NCI-H226 (cell line): ENCODE measurements around the gene TTLL11.
"Not testable (repeated sequence)": the region's sequence is repeated elsewhere in the genome, so short reads cannot be mapped to it uniquely, and the experiment has no call there.

ENCODE experiments used
- DNase-seq: peaks from one replicate; pipeline ENCODE4 v3.0.0-alpha.2; 2015

Gene TTLL11

DNA sequence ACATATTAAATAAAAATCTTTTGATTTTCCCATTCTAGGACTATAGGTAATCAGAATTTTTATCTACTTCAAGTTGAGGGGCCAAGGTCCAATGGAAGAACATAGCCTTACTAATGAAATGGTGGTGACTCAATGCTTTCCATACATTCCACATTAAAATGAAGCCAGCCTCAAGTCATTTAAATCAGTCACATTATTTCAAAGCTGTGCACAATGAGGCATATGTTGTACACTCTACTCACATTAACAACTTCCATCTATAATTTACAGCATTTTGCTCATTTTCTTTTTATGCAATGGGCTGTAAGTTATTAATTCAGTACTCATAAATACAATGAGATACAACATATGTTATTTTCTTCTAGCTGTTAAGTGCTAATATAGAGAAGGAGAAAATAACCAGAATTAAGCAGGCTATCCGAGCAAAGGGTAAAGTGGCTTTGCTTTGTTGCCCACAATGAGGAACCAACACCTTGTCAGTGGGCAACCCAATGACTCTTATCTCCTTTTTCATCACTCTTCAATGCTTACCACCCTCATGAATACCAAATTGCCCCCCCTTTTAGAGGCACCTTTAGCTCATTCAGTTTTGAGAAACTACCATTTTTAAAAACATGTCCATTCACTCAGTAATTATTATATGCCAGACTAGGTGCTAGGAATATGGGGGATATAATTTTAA, 52.4 kb downstream of the TTLL11 start:
- DNase-seq, result no peak

DNA sequence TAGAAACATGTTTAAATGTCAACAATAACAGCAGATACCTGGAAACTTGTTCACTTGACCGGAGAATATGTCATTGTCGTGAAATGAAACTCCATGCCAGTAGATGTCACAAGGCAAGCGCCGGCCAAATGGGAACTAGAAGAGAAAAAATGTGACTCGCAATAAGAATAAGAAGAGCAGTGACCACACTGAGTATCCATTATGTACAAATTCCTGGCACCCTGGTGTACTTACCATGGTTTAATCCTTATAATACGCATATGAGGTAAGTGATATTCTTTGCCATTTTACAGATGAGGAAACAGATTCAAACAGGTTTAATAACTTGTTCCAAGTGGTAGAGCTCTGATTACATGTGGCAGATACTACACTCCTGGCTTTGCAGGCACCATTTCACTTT, 53.9 kb downstream of the TTLL11 start:
- no peak for DNase-seq

DNA sequence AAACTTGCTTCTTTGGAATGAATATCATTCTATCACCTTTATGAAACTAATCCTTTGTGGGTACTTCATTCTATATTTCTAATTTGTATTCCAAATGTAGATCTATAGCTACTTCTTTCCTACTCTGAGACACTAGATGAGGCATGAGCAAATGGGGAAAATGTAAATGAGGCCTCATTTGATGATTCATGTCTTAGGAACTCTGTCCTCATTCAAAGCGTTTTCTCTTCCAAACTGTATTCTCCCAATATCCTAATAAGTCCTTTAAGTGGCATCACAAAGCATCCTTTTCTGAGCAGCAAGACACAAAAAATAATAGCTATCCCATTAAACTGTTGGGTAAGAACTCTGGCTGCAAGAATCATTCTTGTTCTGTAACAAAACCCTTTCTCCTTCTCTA, 56.1 kb downstream of the TTLL11 start:
- no peak for DNase-seq

DNA sequence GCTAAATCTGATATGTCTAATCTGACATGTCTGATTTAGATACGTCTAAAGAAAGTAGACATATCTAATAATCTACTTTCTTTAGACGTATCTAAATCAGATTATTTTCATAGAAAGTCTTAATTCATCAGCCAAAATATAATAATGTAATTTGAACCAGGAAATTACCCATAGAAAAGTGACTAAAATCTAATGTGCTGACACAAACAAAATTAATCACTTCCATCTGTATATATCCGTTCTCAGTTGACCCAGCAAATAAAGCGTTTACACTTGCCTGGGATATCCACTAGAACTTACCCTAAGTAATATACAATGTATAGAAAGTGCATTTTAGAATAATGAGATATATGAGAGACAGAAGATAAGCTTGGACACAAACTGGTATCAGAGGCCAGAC, 56.7 kb downstream of the TTLL11 start:
- no peak for DNase-seq

DNA sequence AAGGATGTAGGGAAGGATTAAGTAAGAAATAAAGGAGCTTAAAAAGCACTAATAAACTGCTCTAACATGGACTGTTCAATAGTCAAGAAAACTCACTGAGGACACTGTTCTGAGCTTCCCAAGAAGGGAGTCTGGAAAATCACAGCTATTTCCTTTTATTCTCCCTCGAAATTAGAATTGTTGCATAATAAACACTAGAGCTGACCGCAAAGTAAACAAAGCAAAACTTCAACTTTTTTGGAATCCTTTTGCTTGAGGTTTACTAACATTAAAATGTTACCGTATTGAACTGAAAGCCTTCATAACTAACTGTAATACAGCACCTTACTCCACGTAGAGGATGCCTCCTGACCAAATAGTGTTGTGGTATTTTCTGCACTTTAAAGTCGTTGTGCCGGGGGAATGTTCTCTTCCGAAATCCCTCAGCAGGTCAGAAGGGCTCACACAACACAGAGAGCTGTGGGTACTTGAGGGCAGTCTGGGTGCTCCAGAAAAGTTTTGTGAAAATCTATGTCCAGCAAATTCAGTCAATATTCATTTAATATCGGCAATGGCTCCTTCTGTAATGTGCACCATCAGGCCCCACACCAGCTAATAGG, 59.2 kb downstream of the TTLL11 start:
- DNase-seq, result no peak

DNA sequence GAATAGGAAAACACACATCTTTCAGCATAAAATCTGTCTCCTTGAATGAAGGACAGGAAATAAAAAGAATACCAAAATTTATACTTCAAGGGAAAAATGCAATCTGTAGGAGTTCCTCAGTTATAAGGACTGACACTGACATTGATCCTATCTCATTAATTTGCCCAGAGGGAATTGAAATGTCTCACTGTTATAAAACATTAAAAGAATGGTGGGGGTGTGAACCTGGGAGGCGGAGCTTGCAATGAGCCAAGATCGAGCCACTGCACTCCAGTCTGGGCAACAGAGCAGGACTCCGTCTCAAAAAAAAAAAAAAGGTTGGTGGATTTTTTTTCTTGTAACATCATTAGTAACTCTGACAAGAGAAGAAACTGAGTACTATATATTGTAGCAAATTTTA, 60.8 kb downstream of the TTLL11 start:
- DNase-seq, result no peak

DNA sequence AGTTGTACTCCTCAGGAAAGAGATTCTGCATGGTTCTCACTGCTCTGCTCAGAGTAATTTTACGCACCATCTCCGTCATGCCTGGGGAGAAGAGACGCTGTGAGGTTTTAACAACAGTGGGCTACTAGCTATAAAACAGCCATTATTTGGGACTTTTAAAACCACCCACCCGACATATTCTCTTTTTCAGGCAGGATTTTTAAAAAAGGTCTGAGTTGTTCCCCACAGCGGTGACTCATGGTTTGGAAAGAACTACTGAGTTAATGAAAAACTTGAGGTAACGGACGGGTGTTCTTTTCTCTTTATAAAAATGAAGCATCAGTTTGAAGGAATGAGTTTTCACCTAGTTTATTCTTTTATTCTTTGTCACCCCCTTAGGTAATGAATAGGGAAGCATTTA, 61.3 kb downstream of the TTLL11 start:
- no peak for DNase-seq

DNA sequence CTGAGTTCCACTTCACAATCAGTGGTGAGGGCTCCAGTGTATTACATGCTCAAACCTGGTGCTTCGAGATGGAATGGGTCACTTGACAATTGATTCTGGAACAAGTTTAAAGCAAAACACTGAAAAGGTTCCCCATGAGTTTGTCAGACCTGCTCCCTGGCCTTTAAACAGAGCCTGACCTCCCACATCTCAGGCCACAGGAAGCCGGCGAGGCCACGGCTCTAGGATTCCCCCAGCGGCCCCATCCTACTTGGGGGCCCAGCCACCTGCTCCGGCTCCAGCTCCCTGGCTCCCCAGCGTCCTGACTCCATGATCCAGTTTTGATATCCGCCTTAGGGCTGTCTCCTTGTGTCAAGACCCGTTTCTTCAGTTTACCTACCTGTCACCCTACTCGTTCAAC, 62.0 kb downstream of the TTLL11 start:
- DNase-seq, result no peak

DNA sequence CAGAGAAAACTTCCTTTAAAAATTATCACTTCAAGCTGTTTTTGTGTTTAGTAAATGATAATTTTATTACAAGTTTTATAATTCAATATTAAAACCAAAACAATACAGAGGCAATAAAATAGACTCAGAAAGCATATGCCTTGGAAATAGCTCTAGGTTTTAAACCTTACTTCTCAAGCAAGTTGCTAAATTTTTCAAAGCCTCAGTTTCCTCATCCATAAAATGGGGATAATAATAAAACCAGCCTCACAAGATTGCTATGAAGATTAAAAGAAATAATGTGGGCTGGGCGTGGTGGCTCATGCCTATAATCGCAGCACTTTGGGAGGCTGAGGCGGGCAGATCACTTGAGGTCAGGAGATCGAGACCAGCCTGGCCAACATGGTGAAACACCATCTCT, 62.8 kb downstream of the TTLL11 start:
- DNase-seq, result no peak

DNA sequence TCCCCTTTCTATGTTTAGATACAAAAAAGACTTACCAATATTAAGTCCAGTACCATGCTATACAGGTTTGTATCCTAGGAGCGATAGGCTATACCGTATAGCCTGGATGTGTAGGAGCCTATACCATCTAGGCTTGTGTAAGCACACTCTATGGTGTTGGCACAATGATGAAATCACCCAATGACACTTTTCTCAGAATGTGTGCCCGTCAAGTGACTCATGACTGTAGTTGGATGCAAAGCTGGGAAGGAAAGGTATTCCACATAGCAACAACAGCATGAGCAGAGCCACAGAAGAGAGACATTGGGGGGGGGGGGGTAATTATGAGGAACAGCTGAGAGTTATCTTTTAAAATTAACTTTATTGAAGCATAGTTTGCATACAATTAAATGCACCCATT, 63.2 kb downstream of the TTLL11 start:
- no peak for DNase-seq

DNA sequence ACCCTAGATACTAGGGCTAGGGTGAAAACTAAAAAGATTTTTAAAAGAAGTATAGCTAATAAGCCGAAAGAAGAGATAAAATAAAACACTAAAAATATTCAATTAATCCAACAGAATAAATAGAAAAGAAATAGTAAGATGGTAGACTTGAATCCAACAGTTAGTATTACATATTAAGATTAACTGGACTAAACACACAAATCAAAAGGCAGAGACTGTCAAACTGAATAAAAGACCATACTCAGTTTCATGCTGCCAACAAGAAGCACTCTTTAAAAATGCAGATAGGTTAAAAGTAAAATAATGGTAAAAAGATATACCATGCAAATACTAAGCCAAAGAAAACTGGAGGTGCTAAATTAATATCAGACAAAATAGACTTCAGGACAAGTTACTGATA, 65.0 kb downstream of the TTLL11 start:
- no peak for DNase-seq

DNA sequence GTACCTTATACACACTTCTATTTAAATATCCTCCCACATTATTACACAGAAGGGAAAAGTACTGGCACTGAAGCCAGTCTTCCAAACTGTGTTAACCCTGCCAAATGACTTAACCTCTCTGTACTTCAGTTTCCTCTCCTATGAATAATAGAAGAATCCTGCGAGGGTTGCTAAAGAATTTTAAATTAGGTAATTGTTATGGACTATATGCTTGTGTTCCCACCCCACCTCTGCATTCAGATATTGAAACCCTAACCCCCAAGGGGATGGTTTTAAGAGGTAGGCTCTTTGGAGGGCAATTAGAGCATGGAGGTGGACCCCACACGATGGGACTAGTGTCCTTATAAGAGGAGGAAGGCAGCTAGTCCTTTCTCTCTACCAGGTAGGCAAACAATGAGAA, 72.7 kb downstream of the TTLL11 start:
- peak; percentile 18 for DNase-seq

DNA sequence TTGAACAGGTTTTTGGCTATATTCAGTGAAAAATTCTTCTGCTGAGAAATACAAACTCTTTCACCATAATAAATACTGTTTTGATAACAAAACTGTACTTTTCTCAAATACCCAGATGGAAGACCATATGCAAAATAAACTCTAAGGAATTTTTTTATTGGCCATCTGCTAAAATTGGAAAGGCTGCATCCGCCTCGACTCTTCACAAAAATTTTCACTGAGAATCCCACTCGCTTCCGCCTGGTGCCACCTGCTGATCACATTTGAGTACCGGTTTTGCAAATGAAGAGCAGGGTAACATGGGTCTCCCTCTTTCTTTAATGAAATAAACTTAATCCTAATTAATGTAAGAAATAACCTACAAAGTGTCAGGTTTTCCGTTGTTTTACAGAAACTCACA, 76.4 kb downstream of the TTLL11 start:
- DNase-seq, result no peak

DNA sequence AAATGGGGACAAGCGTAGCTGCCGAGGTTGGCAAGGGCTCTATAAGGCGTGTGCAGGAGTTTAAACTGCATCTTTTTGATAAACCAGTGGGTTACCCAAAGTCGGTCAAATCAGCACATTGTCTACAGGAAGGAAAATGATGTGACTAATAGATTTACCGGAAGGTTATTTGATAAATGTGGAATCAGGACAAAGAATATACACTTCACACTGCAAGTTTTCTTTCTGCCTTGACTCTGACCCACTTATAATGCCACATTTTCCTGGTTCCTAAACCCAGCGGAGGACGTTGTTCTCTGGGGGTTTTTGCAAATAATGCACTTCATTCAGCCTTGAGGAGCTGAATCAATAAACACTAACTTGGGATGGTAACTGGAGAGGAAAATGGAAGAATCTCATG, 76.8 kb downstream of the TTLL11 start:
- DNase-seq, result no peak

DNA sequence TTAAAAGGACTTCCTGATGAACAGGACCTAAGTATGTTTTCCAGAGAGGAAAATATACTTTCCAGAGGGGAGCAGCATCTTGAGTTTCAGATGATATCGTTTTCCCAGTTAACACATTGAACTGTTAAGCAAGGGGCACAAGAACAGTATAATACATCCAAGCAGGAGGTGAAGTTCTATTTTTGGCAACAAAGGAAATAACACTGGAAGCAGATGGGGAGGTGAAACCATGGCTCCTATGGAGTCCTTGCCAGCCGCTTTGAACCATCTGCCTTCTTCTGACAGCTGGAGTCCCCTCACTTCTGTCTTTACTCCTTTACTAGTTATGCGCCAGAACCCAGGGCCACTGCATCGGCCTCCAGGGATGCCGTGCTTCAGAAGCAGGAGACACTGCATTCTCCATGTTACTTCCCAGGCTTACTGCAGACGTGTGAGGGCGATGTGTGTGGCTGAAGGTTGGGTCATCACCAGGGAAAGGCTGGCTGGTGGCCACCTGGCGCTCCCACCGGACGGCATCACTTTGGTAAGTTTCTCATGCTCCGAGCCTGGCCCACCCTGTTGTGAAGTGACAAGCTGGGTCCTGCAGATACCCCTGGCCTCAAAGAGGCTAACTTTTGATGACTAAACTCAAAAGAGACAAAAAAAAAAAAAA, 77.8 kb downstream of the TTLL11 start:
- DNase-seq, result no peak

DNA sequence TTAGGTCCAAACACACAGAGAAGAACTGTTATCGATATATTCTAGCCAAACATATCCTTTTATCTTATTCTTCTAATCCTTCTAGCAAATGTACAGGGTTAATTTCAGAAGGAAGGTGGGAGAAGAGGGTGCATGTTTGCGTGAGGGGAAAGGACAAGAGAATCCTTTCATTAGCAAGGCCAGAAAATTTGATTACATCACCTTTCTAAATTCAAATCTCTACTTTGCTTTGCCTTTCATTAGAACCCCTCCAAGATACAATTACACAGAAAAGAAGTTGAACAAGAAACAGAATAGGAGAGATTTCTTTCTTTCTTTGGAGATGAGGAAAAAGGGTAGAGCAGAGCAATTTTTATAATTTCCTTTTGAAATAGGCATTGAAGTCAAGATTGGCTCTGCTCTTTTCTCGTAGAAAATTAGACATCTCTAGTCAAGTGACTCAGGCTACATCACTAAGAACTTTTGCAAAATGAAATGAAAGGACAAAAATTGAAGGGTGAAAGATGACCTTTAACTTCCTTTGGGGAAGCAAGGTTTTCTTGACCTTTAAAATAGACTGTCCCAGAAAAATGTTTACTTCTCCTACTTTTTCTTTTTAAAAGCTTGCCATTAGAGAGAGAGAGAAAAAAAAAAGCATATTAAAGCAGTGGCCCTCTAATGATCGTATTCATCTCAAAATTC, 81.2 kb downstream of the TTLL11 start:
- no peak for DNase-seq

DNA sequence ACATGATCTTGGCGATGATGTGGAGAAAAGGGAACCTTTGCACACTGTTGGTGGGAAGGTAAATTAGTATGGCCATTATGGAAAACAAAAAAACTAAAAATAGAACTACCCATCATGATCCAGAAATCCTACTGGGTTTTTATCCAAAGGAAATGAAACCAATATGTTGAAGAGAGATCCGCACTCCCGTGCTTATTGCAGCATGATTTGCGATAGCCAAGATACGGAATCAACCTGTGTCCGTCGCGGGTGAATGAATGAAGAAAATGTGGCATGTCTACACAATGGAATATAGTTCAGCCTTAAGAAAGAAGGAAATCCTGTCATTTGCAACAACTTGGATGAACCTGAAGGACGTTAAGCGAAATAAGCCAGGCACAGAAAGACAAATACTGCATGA, 84.5 kb downstream of the TTLL11 start:
- no peak for DNase-seq

DNA sequence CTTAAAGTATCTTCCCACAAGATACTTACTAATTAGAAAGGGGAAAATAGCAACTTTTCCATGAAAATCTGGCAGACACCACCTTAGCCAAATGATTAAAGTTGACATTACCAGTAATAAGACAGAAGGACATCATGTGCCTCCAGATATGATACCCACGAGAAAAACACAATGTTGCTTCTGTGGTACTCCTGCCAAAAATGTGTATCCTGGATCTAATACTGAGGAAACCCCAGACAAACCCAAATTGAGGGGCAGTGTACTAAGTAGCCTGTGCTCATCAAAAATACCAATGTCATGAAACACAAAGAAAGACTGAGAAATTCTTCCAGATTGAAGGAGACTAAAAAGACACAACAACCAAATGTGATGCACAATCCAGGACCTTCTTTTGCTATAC, 85.3 kb downstream of the TTLL11 start:
- DNase-seq, result no peak

DNA sequence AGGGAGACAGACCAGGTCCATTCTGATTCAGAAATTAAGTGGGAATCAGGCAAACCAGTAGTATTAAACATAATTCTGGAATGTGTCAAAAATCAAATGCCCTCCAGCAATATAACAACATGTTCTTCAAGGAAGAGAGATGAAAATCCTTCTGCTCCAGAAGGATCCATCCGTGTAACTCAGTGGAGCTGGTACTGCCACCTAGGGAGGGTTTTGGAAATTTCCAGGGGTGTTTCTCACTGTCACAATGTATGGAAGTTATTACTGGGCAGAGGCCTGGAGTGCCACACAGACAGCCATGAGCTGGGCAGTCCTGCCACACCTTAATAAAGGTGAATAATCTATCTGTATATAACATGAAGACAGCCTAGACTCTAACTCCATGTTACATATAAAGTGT, 87.5 kb downstream of the TTLL11 start:
- peak; percentile 41 for DNase-seq

DNA sequence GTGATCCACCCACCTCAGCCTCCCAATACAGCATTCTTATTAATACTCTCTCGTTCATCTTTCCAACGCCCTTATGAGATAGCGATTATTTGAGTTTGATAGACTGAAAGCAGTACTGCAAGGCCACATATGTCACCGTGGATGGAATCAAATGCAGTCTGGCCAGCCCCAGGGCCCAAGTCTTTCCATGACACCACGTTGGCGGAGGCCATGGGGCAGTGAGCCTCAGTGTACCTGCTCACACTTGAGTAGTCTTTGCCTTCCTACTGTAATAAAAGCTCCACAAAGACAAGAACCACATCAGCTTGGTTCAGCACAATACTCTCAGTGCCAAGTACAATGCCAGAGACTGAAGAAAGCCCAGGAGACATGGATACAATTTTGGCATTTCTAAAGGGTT, 88.5 kb downstream of the TTLL11 start:
- DNase-seq, result no peak

DNA sequence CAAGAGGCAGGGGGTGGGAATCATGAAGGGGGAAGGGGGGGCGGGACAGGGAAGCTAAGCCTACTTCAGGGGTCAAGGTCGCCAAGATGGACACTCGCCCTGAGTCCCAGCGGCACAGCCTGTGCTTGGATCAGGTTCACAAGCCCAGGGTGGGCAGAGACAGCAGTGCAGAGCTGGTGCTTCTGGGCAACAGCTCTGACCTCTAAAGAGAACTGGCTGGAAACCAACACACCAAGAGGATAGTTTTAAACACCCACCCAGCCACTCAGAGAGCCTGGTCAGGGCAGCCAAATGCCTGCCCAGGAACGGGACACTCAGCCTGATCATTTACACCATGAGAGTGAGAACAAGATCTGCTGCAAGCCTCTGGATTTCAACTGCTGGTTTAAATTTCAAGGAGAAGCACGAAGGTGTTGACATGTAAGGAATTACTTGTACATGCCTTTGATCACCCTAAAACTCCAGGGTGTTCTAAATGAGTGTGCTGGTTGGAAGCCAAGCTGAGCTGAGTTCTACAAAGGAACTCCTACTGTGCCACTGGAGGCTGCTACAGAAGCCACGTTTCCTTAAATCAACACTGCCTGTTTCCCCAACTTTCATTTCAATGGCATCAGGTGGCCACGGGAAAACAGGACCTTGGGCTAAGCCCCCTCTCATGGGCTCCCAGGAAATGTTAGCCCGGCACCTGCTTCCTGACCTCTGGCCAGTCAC, 91.5 kb downstream of the TTLL11 start:
- DNase-seq, result no peak

DNA sequence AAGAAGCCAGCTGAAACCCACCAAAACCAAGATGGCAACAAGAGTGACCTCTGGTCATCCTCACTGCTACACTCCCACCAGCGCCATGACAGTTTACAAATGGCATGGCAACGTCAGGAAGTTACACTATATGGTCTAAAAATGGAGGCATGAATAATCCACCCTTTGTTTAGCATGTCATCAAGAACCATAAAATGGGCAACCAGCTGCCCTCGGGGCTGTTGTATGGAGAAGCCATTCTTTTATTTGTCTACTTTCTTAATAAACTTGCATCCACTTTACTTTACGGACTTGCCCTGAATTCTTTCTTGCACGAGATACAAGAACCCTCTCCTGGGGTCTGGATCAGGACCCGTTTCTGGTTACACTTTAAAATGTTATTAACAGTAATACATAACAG, 92.6 kb downstream of the TTLL11 start:
- DNase-seq, result not testable (repeated sequence)

DNA sequence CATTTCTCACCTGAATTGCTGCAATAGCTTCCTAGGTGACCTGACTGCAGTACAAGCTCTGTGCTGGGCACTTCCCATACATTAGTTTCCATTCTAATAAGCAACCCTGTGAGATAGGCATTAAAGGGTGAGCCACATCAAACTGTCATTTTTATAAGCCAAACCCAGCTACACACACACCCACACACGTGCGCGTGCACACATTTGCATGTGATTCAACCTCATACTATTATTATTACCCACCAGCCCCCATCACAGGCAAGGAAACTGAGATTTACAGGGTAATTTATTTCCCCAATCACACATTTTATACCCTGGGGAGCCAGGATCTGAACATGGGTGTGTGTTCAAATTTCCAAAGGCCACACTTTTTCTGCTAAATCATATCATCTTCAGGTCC, 93.6 kb downstream of the TTLL11 start:
- no peak for DNase-seq
